ENCODE results near the gene CBX6.
A peak's percentile ranks its signal among the peaks of the same experiment; 100 is the strongest.
"Not testable (repeated sequence)": the region's sequence is repeated elsewhere in the genome, so short reads cannot be mapped to it uniquely, and the experiment has no call there.

The CBX6 gene

DNA sequence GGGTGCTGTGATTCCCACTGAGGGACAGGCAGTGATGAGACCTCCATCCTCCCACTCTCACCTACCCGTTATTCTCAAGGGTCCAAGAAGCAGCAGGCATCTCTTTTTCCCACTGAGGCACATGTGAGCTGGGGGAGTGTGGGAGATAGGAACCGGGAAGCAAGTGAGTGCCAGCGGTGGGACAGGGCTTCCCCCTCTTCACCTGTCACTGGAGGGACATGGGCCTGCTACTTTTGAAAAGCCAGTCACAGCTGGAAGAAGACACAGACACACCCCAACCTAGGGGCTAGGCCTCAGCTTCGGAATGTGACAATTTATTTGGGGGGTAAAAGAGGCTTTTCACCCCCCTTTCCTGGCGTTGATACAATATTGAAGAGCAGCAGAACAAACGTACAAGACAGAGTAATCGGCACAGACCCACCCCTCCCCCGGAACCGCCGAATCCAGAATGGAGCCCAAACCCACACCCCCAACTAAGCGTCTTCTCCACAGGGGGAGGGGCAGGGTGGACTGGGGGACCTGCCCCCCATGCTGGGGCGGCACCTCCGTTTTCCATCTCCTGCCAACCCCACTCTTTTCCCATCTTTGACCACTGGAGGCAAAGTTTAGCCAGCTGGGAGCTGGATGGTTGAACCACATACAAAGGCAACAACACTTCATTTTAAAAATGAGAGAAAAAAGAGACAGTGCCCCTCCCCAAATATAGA is 10.7 kb downstream of the CBX6 start:
- no peak for DNase-seq (ENCODE audit: low read depth)

DNA sequence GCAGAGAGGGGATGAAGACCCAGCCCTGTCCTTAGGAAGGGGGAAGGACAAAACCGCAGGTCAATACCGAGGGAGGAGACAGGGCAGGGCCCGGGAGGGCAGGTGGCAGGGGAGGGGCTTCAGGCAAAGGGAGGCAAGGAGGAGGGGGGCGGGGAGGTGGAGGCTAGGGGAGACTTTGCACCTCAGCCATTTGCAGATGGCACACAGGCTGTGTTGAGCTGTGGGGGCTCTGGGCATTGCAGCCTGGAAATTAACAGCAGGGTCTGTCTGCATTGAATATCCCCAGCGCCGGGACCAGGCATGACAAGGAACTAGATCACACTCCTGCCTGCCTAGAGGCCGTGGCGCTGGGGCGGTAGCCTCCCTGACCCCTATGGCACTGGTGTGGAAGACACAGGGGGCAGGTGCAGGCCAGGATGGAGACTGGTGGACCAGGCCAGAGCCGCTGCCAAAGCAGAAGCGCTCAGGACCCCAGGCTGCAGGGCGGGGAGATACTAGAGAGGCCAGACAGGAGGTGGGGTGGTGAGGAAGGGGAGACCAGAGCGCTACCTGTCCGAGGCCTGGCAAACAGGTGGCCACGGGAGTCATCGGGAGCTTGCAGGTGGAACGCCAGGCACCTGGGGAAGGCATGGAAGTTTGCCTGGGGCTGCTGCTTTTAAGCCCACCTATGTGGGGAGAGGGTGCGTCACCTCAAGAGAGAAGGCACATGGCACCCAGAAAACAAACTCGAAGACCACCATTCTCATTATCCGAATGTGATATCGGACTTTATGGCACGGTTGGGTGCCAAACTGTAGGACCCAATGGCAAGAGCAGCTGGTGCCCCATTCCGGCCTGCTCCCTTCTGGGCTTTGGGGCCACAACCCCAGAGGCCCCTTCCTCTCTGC is 11.5 kb downstream of the CBX6 start:
- no peak for DNase-seq (ENCODE audit: low read depth)

DNA sequence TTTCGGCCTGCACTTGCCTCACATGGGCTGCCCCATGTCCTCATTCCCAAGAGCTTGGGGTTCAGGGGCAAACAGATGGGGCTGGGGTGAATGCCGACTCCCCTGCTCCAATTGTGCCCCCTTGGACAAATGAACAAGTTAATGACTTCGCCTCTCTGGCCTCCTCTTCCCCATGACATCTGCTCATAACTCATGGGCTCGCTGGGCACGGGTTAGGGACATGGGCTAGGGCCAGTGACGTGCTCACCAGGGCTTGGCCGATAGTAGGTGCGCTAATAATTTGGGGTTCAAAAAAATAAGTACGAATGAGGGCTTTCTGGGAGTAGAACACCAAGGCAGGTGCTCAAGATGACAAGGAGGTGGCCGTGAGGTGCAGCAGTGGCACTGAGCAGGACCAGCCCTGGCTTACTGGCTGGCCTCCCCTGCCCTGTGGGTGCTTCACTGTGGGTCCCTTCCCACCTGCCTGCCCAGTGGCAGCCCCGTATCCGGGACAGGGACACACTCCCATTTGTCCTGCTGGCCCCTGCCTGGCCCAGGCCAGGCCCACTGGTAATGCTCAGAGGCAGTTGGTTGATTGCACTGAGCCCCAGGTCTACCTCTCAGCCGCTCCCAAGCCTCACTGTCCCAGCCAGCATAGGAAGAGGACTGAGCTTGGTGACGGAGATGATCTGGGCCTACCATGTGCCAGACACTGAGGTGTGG is 12.3 kb downstream of the CBX6 start:
- no peak for DNase-seq (ENCODE audit: low read depth)

DNA sequence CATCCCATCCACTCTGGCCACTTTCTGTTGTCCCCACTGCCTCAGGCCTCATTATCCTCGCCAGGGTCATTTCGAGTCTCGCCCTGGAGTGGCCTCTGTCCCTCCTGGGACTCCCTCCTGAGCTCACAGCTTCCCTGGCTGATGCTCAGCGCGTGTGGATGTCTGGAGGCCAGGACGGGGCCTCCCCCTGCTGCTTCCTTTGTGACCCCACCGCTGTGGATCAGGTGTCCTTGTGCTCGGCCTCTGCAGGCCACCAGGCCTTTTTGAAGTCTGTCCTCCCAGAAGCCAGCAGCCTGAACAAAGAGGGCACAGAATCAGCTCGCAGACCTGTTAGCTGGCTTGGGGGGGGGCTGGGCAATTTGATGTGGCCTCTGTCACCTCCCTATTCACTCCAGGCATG is 13.5 kb downstream of the CBX6 start:
- DNase-seq (ENCODE audit: low read depth): no peak

DNA sequence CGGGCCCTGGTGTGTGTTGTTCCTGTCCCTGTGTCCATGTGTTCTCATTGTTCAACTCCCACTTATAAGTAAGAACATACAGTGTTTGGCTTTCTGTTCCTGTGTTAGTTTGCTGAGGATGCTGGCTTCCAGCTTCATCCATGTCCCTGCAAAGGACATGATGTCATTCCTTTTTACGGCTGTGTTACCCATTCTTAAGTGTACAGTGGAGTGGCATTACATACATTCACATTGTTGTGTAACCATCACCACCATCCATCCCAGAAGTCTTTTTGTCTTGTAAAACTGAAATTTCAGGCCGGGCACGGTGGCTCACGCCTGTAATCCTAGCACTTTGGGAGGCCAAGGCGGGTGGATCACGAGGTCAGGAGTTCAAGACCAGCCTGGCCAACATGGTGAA is 17.5 kb downstream of the CBX6 start:
- not testable (repeated sequence) for DNase-seq (ENCODE audit: low read depth)

DNA sequence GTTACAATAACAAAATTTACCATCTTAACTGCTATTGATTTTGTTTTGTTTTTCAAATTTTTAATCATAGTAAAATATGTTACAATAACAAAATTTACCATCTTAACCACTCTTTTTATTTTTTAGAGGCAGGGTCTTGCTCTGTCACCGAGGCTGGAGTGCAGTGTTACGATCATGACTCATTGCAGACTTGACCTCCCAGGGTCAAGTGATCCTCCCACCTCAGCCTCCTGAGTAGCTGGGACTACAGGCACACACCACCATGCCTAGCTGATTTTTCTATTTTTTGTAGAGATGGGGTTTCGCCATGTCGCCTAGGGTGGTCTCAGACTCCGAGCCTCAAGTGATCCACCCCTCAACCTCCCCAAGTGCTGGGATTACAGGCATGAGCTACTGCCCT is 18.1 kb downstream of the CBX6 start:
- DNase-seq (ENCODE audit: low read depth): not testable (repeated sequence)

DNA sequence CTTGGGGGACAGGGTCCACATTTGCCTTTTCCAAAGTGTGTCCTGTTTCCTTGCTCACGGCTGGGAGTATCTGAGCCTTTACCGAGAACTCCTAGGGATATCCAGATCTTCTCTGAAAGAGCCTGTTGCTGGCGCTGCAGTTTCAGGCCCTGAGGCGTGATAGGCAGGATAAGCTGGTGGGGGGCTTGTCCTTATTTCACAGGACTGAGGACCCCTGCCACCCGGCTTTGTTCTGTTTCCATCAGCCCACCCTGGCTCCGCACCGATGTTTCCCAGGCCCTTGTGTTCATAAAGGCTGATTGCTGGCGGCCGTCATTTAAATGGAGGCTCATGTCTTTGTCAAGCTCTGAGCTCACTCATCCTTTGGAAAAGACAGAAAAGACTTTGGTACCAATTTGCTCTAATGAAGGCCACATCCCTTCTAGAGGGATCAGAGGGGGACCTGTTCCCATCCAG is 18.8 kb downstream of the CBX6 start:
- DNase-seq (ENCODE audit: low read depth): no peak

DNA sequence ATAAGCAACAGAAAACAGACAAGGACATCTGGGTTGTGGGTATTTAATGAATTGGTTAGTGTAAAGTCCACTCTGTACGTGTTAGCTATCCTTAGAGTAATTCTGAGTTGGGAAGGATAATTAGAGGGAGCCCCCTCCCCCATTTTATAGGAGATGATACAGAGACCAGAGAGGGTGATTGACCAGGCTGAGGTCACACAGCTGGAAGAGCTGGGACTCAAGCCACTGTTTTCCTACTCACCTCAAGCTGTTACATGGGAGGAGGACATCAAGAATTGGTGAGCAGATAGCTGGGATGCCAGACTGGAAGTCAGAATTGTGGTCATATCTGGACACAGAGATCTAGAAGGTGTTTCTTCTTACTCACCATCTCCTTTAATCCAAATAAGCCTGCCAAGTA is 19.5 kb downstream of the CBX6 start:
- DNase-seq (ENCODE audit: low read depth): no peak

DNA sequence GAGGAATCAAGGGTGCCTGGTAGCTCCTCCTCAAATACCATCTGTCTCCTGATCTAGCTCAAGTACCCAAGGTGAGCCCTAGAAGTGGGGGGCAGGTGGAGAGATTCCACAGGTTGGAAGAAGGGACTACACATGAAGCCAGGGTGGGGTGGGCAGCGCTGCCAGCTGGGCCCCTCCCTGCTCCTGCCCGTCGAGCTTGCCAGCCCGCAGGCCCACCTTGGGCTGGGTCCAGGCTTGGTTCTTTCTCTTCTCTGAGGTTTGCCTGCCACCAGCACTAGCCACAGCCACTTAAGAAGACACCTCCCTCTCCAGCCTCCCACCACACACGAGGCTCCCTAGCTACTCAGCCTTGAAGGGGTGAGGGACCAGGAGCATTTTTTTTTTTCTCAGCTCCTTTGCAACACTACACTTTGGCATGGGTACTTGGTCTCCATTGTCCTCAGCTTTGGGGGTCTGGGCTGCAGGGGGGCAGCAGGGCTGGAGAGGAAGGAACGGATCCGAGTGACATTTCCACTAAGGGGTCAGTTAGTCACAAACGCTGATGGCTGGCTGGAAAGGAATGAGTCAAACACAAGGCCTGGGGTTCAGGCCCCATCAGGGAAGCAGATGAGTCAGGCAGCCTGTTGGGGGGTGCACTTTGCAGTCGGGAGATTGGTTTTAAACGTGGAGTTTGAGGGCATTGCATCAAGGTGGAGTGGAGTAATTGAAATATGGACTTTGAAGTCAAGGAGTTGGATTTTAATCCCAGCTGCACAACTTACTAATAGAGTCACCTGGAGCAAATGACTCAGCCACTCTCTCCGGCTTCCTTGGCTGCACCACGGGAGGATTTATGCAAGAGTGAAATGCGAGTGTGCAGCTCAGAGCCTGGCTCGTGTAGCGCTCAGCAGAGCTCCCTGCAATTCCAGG is 20.8 kb downstream of the CBX6 start:
- DNase-seq (ENCODE audit: low read depth): no peak

DNA sequence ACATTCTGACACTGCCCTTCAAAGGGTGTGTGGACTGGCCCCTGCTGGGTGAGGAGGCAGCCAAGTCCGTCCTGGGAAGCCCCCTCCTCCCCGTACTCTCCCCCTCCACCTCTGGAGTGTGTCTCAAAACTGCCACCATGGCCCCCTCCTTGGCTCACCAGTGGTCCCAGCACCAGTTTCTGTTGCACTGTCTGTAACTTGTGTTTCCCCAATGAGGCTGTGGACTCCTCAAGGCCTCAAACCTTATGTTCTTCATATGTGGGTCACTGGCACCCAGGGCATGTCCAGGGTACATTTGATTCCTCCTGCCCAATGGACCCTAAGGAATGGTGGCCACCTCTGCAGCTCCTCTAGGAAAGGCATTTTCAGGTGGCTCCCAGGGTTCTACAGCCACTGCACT is 21.6 kb downstream of the CBX6 start:
- no peak for DNase-seq (ENCODE audit: low read depth)

DNA sequence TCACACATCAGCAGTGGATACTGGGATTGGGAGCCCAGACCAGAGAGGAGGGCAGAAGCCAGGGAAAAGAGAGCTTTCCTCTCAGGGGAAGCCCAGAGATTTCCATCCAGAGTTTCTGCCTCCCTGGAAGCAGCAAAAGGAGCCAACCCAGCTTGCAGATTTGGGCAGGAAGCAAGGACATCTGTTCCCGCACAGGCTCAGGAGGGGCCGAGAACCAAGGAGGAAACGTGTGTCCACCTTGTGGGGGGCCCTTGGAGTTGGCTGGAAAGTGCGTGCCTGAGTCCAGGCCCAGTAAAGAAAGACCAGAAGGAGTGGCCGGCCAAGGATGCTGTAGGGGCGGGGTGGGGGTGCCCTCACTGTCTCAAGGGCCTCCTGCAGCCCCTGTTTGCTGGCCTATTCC is 22.2 kb downstream of the CBX6 start:
- DNase-seq (ENCODE audit: low read depth): no peak

DNA sequence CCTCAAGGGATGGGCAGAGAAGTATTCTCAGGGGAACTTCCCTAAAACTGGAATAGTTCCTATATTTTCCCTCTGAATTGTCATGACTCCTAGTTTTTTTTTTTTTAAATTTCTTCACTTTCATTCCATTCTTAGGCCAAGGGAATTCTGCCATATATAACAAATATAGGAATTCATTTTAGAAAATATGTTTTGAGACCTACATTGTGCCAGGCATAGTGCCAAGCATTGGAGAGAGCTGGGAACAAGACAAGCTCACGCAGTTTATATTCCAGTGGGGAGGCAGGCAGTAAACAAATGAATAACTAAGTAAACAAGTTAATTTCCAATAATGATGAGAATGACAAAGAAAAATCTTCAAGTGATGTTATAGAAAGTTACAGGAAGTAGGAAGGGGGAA is 25.6 kb downstream of the CBX6 start:
- DNase-seq (ENCODE audit: low read depth): no peak

DNA sequence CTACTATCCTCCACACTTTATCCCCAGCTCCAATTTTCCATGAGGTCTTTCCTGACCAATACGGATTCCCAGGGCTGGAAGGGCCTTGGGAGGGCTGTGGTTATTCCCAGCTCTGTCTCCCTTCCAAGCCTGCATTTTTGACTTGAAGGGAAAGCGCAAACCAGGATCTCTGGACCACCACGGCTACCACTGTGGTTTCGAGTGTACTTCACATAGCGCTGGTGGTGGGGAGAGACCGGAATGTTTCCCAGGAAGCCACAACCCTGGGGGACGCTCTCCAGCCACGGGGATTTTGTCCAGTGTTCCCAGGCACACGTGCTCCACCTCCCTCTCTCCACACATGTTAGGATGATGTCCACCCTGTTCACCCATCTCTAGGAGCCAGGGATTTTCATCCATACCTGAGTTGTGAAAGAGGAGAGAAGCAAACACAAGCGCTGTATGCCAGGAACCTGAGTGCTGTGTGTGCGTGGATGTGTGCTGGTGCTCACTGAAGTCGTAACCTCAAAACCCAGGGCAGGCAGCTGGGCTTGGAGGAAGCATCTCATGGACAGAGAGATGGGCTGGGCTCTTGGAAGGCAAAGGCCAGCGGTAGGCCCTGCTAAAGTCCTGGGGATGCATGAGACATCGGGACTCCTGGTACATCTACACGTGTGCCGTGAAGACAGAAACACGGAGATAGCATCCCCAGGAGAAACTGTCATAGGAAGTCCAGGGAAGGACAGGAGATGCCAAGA is 26.8 kb downstream of the CBX6 start:
- no peak for DNase-seq (ENCODE audit: low read depth)

DNA sequence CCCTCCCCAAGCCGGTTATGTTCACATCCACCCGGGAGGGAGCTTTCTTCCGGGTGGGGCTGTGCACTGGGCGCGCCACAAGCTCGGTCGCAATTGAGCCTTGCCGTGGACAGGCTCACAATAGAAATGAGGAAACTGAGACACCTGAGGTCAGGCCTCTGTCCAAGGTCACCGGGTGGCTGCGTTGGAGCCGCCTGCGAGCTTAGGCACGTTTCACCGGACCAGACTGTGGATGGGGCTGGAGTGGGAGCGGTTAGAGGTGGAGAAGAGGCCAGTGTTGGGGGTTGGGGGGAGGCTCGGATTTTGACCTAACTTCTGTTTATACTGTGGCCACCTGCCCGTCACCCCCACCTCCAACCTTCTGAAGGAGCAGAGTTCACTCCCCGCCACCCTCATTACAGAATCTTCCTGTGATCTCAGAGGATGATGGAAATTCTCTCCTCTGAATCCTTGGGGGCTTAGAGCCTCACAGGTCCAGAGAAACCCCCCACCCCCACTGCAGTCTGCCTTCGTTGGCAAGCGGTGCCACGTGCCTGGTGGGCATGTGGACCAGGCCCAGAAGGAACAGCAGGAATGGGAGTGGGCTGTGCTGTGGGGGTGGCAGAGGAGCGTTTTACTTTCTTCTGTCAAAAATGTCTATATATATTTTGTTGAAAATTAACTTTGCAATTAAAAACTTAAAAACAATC is 27.6 kb downstream of the CBX6 start:
- DNase-seq (ENCODE audit: low read depth): no peak

DNA sequence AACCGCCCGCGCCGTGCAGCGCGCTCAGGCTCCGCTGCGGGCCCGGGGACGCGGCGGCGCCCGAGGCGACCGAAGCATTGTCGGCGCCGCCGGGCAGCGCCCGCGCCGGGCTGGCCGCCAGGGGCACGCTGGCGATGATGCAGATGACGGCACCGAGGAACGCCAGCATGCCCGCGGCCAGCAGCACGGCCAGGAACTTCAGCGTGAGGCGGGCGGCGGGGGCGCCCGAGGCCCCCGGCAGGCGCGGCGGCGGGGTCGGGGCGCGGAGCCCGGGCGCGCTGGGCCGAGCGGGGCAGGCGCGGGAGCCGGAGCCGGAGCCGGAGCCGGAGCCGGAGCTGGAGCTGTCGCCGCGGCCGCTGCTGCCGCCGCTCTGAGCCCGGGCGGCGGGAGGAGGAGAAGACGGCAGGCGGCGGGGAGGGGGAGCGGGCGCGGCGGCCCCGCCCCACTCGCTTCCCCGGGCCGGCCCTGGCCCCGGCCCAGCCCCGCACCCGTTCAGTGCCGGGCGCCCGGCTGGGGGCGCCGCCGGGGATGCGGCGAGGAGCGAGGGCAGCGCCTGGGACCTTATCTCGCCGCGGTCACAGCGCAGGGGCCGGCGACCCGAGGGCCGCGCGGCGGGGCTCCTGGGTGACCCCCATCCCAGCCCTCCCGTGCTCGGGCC is 28.2 kb downstream of the CBX6 start, which contains the start of gene NPTXR:
TSS of gene NPTXR (minus strand) at position 372 of the 658 bp plus-strand sequence.
- DNase-seq (ENCODE audit: low read depth): no peak

DNA sequence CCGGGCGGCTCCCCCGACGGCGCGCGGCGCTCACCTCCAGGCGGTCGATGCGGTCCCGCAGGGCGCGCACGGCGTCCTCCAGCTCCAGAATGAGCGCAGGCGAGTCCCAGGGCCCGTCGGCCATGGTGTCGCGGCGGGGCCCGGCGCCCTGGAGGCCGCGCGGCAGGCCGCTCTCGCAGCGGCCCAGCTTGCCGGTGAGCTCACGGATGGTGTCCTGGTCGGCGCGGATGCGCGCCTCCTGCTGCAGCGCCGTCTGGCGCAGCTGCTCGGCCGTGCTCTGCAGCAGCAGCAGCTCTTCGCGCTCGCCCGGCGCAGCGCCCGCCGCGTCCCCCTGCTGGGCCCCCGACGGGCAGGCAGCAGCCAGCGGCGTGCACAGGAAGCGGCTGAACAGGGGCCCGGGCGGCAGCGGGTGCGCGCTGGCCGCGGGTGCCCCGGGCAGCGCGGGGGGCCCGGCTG is 28.8 kb downstream of the CBX6 start:
- DNase-seq (ENCODE audit: low read depth): peak; percentile 35

DNA sequence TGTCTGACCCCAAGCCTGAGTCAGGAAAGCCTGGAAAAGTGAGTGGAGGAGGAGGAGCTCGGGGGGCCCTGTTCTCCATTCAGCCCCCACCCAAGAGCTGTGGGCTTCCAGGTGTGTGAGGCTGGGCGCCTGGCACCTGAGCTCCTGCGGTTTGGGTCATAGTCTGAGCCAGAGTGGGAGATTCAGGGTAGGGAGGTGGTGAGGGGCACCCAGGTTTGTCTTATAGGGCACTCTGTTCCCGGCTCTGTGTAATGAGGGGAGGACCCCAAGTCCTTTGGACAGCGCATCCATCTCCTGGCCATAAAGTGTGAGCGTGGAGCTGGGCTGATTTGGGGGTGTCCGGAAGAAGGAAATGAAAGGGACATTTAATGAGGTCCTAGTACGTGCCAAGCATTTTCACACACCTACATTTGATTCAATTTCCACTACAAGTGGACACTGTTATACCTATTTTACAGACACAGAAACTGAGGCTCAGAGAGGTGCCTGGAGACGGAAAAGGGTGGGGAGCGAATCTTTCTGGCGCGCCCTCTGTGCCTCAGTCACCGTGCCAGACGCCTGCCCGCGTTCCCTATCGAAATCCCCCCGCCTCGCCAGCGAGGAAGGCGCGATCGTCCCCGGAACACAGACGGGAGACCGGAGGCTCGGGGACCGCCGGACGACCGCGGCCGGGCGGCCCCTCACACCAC is 29.4 kb downstream of the CBX6 start:
- no peak for DNase-seq (ENCODE audit: low read depth)

DNA sequence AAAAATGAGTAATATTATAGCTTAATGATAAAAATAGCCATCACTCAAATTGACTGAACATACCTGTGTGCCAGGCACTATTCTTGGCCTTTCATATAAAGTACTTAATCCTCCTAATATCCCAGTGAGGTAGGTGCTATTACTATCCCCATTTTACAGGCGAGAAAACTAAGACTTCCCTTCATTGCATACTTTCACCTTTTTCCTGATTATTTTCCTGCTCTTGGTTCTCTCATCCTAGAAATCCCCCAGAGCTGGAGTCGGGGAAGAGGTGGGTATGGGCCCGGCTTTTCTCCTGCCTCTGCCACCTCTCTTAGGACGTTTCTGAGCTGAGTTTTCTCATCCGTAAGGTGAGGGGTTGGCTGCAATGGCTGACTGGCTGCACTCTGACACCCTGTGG is 30.4 kb downstream of the CBX6 start:
- no peak for DNase-seq (ENCODE audit: low read depth)

DNA sequence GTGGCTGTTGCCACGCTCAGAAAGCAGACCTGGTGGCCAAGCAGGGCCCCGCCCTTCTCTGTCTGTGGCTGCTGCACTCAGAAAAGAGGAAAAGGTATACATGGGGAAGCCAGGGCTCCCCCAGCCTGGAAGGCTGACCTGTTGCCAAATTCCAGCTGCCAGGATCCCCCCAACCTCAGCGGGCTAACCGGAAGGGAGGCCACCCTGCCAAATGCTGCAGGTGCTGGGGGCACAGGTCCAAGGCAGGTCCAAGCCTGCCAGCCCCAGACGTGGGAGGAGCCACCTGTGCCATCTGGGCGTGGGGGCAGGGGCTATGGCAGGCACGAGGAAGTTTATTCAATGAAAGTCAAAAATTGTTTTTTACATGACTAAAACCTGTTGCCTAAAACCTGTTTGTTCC is 30.8 kb downstream of the CBX6 start:
- DNase-seq (ENCODE audit: low read depth): no peak

Measured in activated T-cell treated with anti-CD3 and anti-CD28 coated beads for 24 hours (primary cell).